ENCODE results near the gene CCDC187. TPM values are rescaled to one million over a fixed set of nuclear protein-coding genes. Genes with fewer than 3 reads are reported as not detected.

The CCDC187 gene
- total RNA-seq, 1 experiment from 2014 or later: 0.04 TPM

- TF ChIP-seq, protein P1, sequence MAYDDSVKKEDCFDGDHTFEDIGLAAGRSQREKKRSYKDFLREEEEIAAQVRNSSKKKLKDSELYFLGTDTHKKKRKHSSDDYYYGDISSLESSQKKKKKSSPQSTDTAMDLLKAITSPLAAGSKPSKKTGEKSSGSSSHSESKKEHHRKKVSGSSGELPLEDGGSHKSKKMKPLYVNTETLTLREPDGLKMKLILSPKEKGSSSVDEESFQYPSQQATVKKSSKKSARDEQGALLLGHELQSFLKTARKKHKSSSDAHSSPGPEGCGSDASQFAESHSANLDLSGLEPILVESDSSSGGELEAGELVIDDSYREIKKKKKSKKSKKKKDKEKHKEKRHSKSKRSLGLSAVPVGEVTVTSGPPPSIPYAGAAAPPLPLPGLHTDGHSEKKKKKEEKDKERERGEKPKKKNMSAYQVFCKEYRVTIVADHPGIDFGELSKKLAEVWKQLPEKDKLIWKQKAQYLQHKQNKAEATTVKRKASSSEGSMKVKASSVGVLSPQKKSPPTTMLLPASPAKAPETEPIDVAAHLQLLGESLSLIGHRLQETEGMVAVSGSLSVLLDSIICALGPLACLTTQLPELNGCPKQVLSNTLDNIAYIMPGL (CRISPR knock-in tag; IDR thresholded peaks at IDR 0.05): no peak; the same call in 1 of the 2 replicates
- TF ChIP-seq, protein P2, sequence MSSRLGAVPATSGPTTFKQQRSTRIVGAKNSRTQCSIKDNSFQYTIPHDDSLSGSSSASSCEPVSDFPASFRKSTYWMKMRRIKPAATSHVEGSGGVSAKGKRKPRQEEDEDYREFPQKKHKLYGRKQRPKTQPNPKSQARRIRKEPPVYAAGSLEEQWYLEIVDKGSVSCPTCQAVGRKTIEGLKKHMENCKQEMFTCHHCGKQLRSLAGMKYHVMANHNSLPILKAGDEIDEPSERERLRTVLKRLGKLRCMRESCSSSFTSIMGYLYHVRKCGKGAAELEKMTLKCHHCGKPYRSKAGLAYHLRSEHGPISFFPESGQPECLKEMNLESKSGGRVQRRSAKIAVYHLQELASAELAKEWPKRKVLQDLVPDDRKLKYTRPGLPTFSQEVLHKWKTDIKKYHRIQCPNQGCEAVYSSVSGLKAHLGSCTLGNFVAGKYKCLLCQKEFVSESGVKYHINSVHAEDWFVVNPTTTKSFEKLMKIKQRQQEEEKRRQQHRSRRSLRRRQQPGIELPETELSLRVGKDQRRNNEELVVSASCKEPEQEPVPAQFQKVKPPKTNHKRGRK (CRISPR knock-in tag; IDR thresholded peaks at IDR 0.05; ENCODE audit: borderline replicate concordance): no peak
- peak; percentile 90 for TF ChIP-seq JUN (CRISPR knock-in tag; IDR thresholded peaks at IDR 0.05)
- TF ChIP-seq, protein P3, sequence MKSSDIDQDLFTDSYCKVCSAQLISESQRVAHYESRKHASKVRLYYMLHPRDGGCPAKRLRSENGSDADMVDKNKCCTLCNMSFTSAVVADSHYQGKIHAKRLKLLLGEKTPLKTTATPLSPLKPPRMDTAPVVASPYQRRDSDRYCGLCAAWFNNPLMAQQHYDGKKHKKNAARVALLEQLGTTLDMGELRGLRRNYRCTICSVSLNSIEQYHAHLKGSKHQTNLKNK (CRISPR knock-in tag; IDR thresholded peaks at IDR 0.05): no peak
- no peak for TF ChIP-seq USF1 (CRISPR knock-in tag; IDR thresholded peaks at IDR 0.05)
- TF ChIP-seq MYBL2 (CRISPR knock-in tag; IDR thresholded peaks at IDR 0.05): peak; percentile 85
- no peak for TF ChIP-seq ZNF121 (CRISPR knock-in tag; IDR thresholded peaks at IDR 0.05)
- TF ChIP-seq SP1 (CRISPR knock-in tag; conservative IDR thresholded peaks at IDR 0.05): 0 out of 2 replicates have a peak, but pooled peaks have one; percentile 27
- TF ChIP-seq NR3C1 (CRISPR knock-in tag; conservative IDR thresholded peaks at IDR 0.05; ENCODE audit: low read depth): no peak
- TF ChIP-seq RELA (CRISPR knock-in tag; IDR thresholded peaks at IDR 0.05; ENCODE audit: borderline replicate concordance): peak; percentile 76
- 0 out of 2 replicates have a peak, but pooled peaks have one; percentile 42 for TF ChIP-seq FOXK1 (CRISPR knock-in tag; IDR thresholded peaks at IDR 0.05)
- no peak for TF ChIP-seq ZNF396 (CRISPR knock-in tag; IDR thresholded peaks at IDR 0.05; ENCODE audit: borderline replicate concordance)
- TF ChIP-seq KAT7 (CRISPR knock-in tag; IDR thresholded peaks at IDR 0.05; ENCODE audit: borderline replicate concordance): peak; percentile 85; the same call in 1 of the 2 replicates
- TF ChIP-seq, protein P4, sequence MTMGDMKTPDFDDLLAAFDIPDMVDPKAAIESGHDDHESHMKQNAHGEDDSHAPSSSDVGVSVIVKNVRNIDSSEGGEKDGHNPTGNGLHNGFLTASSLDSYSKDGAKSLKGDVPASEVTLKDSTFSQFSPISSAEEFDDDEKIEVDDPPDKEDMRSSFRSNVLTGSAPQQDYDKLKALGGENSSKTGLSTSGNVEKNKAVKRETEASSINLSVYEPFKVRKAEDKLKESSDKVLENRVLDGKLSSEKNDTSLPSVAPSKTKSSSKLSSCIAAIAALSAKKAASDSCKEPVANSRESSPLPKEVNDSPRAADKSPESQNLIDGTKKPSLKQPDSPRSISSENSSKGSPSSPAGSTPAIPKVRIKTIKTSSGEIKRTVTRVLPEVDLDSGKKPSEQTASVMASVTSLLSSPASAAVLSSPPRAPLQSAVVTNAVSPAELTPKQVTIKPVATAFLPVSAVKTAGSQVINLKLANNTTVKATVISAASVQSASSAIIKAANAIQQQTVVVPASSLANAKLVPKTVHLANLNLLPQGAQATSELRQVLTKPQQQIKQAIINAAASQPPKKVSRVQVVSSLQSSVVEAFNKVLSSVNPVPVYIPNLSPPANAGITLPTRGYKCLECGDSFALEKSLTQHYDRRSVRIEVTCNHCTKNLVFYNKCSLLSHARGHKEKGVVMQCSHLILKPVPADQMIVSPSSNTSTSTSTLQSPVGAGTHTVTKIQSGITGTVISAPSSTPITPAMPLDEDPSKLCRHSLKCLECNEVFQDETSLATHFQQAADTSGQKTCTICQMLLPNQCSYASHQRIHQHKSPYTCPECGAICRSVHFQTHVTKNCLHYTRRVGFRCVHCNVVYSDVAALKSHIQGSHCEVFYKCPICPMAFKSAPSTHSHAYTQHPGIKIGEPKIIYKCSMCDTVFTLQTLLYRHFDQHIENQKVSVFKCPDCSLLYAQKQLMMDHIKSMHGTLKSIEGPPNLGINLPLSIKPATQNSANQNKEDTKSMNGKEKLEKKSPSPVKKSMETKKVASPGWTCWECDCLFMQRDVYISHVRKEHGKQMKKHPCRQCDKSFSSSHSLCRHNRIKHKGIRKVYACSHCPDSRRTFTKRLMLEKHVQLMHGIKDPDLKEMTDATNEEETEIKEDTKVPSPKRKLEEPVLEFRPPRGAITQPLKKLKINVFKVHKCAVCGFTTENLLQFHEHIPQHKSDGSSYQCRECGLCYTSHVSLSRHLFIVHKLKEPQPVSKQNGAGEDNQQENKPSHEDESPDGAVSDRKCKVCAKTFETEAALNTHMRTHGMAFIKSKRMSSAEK (CRISPR knock-in tag; IDR thresholded peaks at IDR 0.05; ENCODE audit: borderline replicate concordance): no peak
- no peak for TF ChIP-seq ARID4B (CRISPR knock-in tag; IDR thresholded peaks at IDR 0.05; ENCODE audit: borderline replicate concordance)
- no peak for TF ChIP-seq ERG (CRISPR knock-in tag; IDR thresholded peaks at IDR 0.05)
- TF ChIP-seq, protein P5, sequence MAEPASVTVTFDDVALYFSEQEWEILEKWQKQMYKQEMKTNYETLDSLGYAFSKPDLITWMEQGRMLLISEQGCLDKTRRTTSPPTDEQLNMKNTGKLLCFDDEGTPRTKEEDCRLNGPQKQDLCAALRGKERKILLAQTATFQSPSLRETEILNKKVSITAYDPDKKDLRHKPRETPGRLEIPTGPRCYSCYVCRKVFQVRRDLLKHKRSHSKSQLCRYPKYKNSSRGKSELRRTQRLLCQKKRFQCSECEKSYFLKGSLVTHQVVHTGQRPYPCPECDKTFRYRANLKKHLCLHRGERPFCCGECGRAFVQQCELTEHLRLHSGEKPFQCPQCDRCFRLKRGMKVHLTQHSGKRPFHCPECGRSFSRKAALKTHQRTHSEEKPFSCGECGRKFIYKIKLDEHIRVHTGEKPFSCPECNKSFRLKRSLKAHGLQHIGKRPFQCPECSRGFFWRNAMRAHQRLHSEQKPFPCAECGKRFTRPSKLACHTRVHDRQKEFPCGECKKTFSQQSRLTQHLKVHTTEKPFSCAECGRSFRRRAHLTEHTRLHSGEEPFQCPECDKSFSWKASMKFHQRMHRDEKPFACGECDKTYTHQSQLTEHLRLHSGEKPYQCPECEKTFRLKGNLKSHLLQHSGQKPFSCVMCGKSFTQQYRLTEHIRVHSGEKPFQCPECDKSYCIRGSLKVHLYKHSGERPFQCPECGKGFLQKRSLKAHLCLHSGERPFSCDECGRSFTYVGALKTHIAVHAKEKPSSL (CRISPR knock-in tag; conservative IDR thresholded peaks at IDR 0.05): no peak
- TF ChIP-seq ZNF138 (CRISPR knock-in tag; conservative IDR thresholded peaks at IDR 0.05): no peak
- no peak for TF ChIP-seq ZNF317 (CRISPR knock-in tag; IDR thresholded peaks at IDR 0.05; ENCODE audit: borderline replicate concordance, low read depth)
- no peak for TF ChIP-seq ZNF671 (CRISPR knock-in tag; IDR thresholded peaks at IDR 0.05)
Observed at GRCh38 chr9:136204838-136205706, 98.8 kb downstream of the CCDC187 start, which contains the start of gene LHX3 (continued).
